Astrocyte (in vitro differentiated cells and primary cell): ENCODE results near the gene STOML1. TPM values are rescaled to one million over a fixed set of nuclear protein-coding genes. Genes with fewer than 3 reads are reported as not detected.
"Not testable (repeated sequence)": the region's sequence is repeated elsewhere in the genome, so short reads cannot be mapped to it uniquely, and the experiment has no call there.

Source experiments
- DNase-seq: peaks from one replicate; pipeline ENCODE4 v3.0.0-alpha.2; 2010; ENCODE audit warnings: low read depth
- FAIRE-seq: peaks from 2 replicates; lab custom pipeline; 2011; peaks lifted over from hg19 to GRCh38; lab: Jason Lieb, UNC
- H2AFZ ChIP-seq: 2 replicates; pipeline ENCODE4 v1.6.0; 2012; ENCODE audit warnings: low read depth, low read length, inconsistent platforms
- H3K27ac ChIP-seq: 2 replicates; pipeline ENCODE4 v1.5.1; 2011; ENCODE audit warnings: low read depth, low read length, inconsistent platforms
- H3K27me3 ChIP-seq: 2 replicates; pipeline ENCODE4 v1.6.0; 2011; ENCODE audit warnings: low read length, inconsistent platforms; ENCODE audit not compliant: insufficient read depth
- H3K36me3 ChIP-seq: 2 replicates; pipeline ENCODE4 v1.5.1; 2011; ENCODE audit warnings: low read length, inconsistent platforms; ENCODE audit not compliant: insufficient read depth
- H3K4me1 ChIP-seq: 2 replicates; pipeline ENCODE4 v1.5.1; 2011; ENCODE audit warnings: low read length, inconsistent platforms; ENCODE audit not compliant: insufficient read depth
- H3K4me2 ChIP-seq: 2 replicates; pipeline ENCODE4 v1.6.0; 2012; ENCODE audit warnings: low read length, inconsistent platforms
- H3K4me3 ChIP-seq: 2 replicates; pipeline ENCODE4 v1.5.1; 2011; ENCODE audit warnings: low read depth, mild to moderate bottlenecking, low read length, inconsistent platforms; ENCODE audit not compliant: insufficient read depth
- H3K79me2 ChIP-seq: 2 replicates; pipeline ENCODE4 v1.6.0; 2012; ENCODE audit warnings: mild to moderate bottlenecking, low read length, inconsistent platforms; ENCODE audit not compliant: insufficient read depth
- H3K9ac ChIP-seq: 2 replicates; pipeline ENCODE4 v1.6.0; 2012; ENCODE audit warnings: mild to moderate bottlenecking, low read length, inconsistent platforms
- H3K9me3 ChIP-seq: 2 replicates; pipeline ENCODE4 v1.5.1; 2012; ENCODE audit warnings: low read depth, mild to moderate bottlenecking, low read length, inconsistent platforms; ENCODE audit not compliant: insufficient read depth
- H4K20me1 ChIP-seq: 2 replicates; pipeline ENCODE4 v1.6.0; 2012; ENCODE audit warnings: low read length, inconsistent platforms; ENCODE audit not compliant: insufficient read depth
- H3K27ac Mint-ChIP-seq: one replicate; pipeline ENCODE4 v1.8.0; 2021; ENCODE audit warnings: mild to moderate bottlenecking, mixed read lengths; ENCODE audit not compliant: unreplicated experiment
- H3K27me3 Mint-ChIP-seq: one replicate; pipeline ENCODE4 v1.8.0; 2021; ENCODE audit warnings: low read depth, mixed read lengths; ENCODE audit not compliant: unreplicated experiment
- H3K36me3 Mint-ChIP-seq: one replicate; pipeline ENCODE4 v1.8.0; 2021; ENCODE audit warnings: low read depth, mixed read lengths; ENCODE audit not compliant: unreplicated experiment
- H3K4me1 Mint-ChIP-seq: one replicate; pipeline ENCODE4 v1.8.0; 2021; ENCODE audit warnings: low read depth, mixed read lengths; ENCODE audit not compliant: unreplicated experiment
- H3K4me3 Mint-ChIP-seq: one replicate; pipeline ENCODE4 v1.8.0; 2021; ENCODE audit warnings: mild to moderate bottlenecking, moderate library complexity, mixed read lengths; ENCODE audit not compliant: unreplicated experiment
- H3K9me3 Mint-ChIP-seq: one replicate; pipeline ENCODE4 v1.8.0; 2021; ENCODE audit warnings: mild to moderate bottlenecking, mixed read lengths; ENCODE audit not compliant: unreplicated experiment
- CTCF ChIP-seq: IDR thresholded peaks from 2 replicates; pipeline ENCODE4 v1.5.1; 2011; ENCODE audit warnings: low read depth, mild to moderate bottlenecking, inconsistent platforms, low read length, moderate library complexity; ENCODE audit not compliant: insufficient read depth
- EZH2 ChIP-seq: IDR thresholded peaks from 2 replicates; pipeline ENCODE4 v1.6.1; 2012; ENCODE audit warnings: mild to moderate bottlenecking, low read length, inconsistent platforms; ENCODE audit not compliant: insufficient read depth
- total RNA-seq: library from RNA; stranded (reverse); gene quantifications from 2 replicates; pipeline ENCODE4 v1.2.1, GENCODE V29; 2021

STOML1 gene
- total RNA-seq, 1 donor from 2014 or later = 12.4 TPM

DNA sequence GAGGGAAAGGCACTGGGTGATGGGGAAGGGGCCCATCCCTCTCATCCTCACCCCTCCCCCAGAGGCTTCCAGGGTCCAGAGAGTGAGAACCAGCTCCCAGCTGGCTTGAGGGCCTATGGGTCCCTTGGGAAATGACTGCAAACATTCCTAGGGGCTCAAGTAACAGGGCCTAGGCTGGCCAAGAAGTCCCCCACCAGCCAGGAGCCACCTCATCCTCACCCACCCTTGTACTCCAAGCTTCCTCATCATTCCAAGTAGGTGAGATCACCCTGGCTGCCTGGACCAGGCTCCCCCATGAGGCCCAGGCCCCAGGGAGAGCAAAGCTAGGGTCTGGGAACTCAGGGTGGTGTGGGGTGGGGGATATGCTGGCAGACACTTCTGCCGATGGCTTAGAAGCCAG, 51.1 kb downstream of the STOML1 start:
- Histone ChIP-seq H3K79me2 (peaks cover 88% of the 10 kb centered on the region), H3K36me3 (peaks cover 12% of the 10 kb centered on the region), H3K4me3 (peak overlapping the region; percentile 6), H3K27ac (peak overlapping the region; percentile 98), H3K4me2 (peak overlapping the region; percentile 64), H3K9ac (peak overlapping the region; percentile 86), H2AFZ (no peak overlapping the region), H3K27me3 (no peaks in the 10 kb centered on the region), H4K20me1 (peaks cover 12% of the 10 kb centered on the region), H3K4me1 (peaks cover 52% of the 10 kb centered on the region), H3K9me3 (no peaks in the 10 kb centered on the region)
- peaks cover 75% of the 10 kb centered on the region for H3K4me1 Mint-ChIP-seq
- H3K27ac Mint-ChIP-seq = peak overlapping the region; percentile 98
- TF ChIP-seq CTCF (no peak), EZH2 (no peak)
- DNase-seq (peak; percentile 97), FAIRE-seq (peak; percentile 95)
- no peaks in the 10 kb centered on the region for H3K27me3 Mint-ChIP-seq
- H3K9me3 Mint-ChIP-seq = peaks cover 2% of the 10 kb centered on the region
- H3K36me3 Mint-ChIP-seq = peaks cover 29% of the 10 kb centered on the region
- H3K4me3 Mint-ChIP-seq = no peak overlapping the region

DNA sequence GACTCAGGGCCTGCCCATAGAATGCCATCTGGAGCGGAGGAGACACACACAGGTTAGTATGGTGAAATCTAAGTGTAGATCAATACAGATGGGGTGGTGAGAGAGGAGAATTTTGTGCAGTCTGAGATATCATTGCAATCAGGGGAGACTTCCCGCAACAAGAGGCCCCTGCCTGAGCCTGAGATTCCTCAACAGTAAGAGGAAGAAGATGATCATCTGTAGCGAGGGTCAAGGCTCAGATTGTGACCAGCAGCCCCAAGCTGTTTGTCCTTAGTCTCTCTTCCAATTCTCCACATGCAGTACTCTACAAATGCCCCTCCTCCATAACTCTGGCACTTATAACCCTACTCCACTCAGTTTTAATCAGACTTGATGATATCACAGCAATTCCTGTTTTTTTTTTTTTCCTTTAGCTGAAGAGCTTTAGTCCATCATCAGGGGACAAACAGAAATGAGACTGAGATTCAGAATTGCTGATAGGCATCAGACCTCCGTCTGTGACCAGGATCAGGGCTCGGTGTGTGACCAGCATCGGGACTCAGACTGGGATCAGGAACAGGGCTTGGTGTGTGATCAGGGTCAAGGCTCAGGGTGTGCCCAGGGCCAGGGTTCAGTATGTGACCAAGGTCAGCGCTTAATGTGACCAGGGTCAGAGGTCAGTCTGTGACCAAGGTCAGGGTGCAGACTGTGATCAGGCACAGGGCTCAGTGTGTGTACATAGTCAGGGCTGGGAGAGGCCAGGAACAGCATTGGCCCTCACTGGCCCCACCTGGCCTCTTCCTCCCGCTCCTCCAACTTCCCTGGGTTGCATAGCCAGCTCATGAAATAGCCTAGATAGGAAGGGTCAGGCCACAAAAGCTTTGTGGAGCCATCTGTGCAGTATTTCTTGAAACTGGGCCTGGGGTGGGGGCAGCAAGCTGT, 51.8 kb downstream of the STOML1 start:
- Histone ChIP-seq H3K27ac (peak overlapping the region; percentile 98), H3K9ac (peak overlapping the region; percentile 86), H3K4me2 (peak overlapping the region; percentile 64), H3K79me2 (peaks cover 94% of the 10 kb centered on the region), H2AFZ (no peak overlapping the region), H3K9me3 (no peaks in the 10 kb centered on the region), H3K4me3 (peak overlapping the region; percentile 8), H3K36me3 (peaks cover 11% of the 10 kb centered on the region), H3K4me1 (peaks cover 54% of the 10 kb centered on the region), H3K27me3 (no peaks in the 10 kb centered on the region), H4K20me1 (peaks cover 19% of the 10 kb centered on the region)
- H3K27me3 Mint-ChIP-seq = no peaks in the 10 kb centered on the region
- peak overlapping the region; percentile 98 for H3K27ac Mint-ChIP-seq
- H3K4me3 Mint-ChIP-seq = peak overlapping the region; percentile 61
- peaks cover 79% of the 10 kb centered on the region for H3K4me1 Mint-ChIP-seq
- DNase-seq = no peak
- peaks cover 29% of the 10 kb centered on the region for H3K36me3 Mint-ChIP-seq
- peak; percentile 56 for FAIRE-seq
- peaks cover 2% of the 10 kb centered on the region for H3K9me3 Mint-ChIP-seq
- TF ChIP-seq CTCF = no peak
- no peak for TF ChIP-seq EZH2

GRCh38 chr15:73939138-73939537, 53.0 kb downstream of the STOML1 start:
- DNase-seq (no peak), FAIRE-seq (no peak)
- Histone ChIP-seq H3K36me3 (peaks cover 7% of the 10 kb centered on the region), H3K9ac (peak overlapping the region; percentile 86), H3K9me3 (no peaks in the 10 kb centered on the region), H3K4me1 (peaks cover 52% of the 10 kb centered on the region), H4K20me1 (peaks cover 31% of the 10 kb centered on the region), H2AFZ (no peak overlapping the region), H3K4me2 (peak overlapping the region; percentile 10), H3K79me2 (peaks cover 96% of the 10 kb centered on the region), H3K27me3 (no peaks in the 10 kb centered on the region), H3K27ac (peak overlapping the region; percentile 98), H3K4me3 (no peak overlapping the region)
- Mint-ChIP-seq H3K9me3 (peaks cover 2% of the 10 kb centered on the region), H3K27ac (peak overlapping the region; percentile 86), H3K4me1 (peaks cover 78% of the 10 kb centered on the region), H3K27me3 (no peaks in the 10 kb centered on the region), H3K4me3 (peak overlapping the region; percentile 64), H3K36me3 (peaks cover 27% of the 10 kb centered on the region)
- TF ChIP-seq CTCF = no peak
- TF ChIP-seq EZH2 = no peak

GRCh38 chr15:73938516-73938915, 53.6 kb downstream of the STOML1 start:
- H3K27ac ChIP-seq, H3K27me3 ChIP-seq, H3K9me3 Mint-ChIP-seq, H3K36me3 ChIP-seq, H3K9ac ChIP-seq, H3K4me3 ChIP-seq, H3K9me3 ChIP-seq, FAIRE-seq, H3K4me2 ChIP-seq, H2AFZ ChIP-seq, H3K4me3 Mint-ChIP-seq, DNase-seq, H3K27me3 Mint-ChIP-seq: not testable (repeated sequence)
- peaks cover 97% of the 10 kb centered on the region for H3K79me2 ChIP-seq
- H3K27ac Mint-ChIP-seq = peak overlapping the region; percentile 86
- H3K36me3 Mint-ChIP-seq = peaks cover 22% of the 10 kb centered on the region
- H3K4me1 Mint-ChIP-seq = peaks cover 72% of the 10 kb centered on the region
- H3K4me1 ChIP-seq = peaks cover 50% of the 10 kb centered on the region
- H4K20me1 ChIP-seq = peaks cover 37% of the 10 kb centered on the region
